Tibial nerve (tissue), 4 donors: ENCODE results near the gene CHN1. TPM values are rescaled to one million over a fixed set of nuclear protein-coding genes. Genes with fewer than 3 reads are reported as not detected.
A peak's percentile ranks its signal among the peaks of the same experiment; 100 is the strongest.

Experiments used
- DNase-seq, 2 donors: peaks; one replicate each; pipeline ENCODE4 v3.0.0-alpha.2; 2019; ENCODE audit warnings: low spot score in 2 of 2
- H3K27ac ChIP-seq, 4 donors: fragments of 200-600 bp; sonication (generic) in 3 of 4; one replicate each; pipeline ENCODE4 v1.5.1; 2017 to 2019; ENCODE audit warnings: mild to moderate bottlenecking in 1 of 4
- H3K27me3 ChIP-seq, 2 donors: fragments of 200-600 bp; sonication (generic) in 1 of 2; one replicate each; pipeline versions ENCODE4 v1.5.1 to v1.6.0; 2017 to 2019
- H3K36me3 ChIP-seq, 3 donors: fragments of 200-600 bp; sonication (generic); one replicate each; pipeline ENCODE4 v1.5.1; 2018 to 2019
- H3K4me1 ChIP-seq, 4 donors: fragments of 200-600 bp; sonication (generic) in 3 of 4; one replicate each; pipeline ENCODE4 v1.5.1; 2017 to 2019
- H3K4me3 ChIP-seq, 4 donors: fragments of 200-600 bp; sonication (generic) in 3 of 4; one replicate each; pipeline ENCODE4 v1.5.1; 2017 to 2019; ENCODE audit warnings: mild to moderate bottlenecking in 1 of 4, moderate library complexity in 1 of 4
- H3K9me3 ChIP-seq, 4 donors: fragments of 200-600 bp; sonication (generic) in 3 of 4; one replicate each; pipeline ENCODE4 v1.5.1; 2017 to 2019
- EP300 ChIP-seq, 2 donors: sonication (generic); formaldehyde crosslinking; IDR thresholded peaks; one replicate each; pipeline ENCODE4 v1.6.1; 2017; ENCODE audit warnings: antibody characterized with exemption in 2 of 2, mild to moderate bottlenecking in 1 of 2
- POLR2A ChIP-seq, 2 donors: fragments of 450-650 bp; IDR thresholded peaks; one replicate each; pipeline ENCODE4 v1.6.1; 2017; ENCODE audit warnings: antibody characterized with exemption in 2 of 2, mild to moderate bottlenecking in 2 of 2, moderate library complexity in 2 of 2
- WGBS, 2 donors: methylation state at CpG; one replicate each; pipeline ENCODE4 v1.1.5; 2018; 5-methylcytosine and 5-hydroxymethylcytosine counted together
- total RNA-seq, 4 donors: library from RNA; depleted of rRNA; stranded (reverse); fragments of >200 nt; gene quantifications; one replicate each; pipeline ENCODE4 v1.1.0, GENCODE V29; 2016
- TF ChIP-seq, protein P1 (sequence below), 5 experiments: fragments of 200-600 bp in 3 of 5; fragments of 450-650 bp in 2 of 5; sonication (generic) in 3 of 5; IDR thresholded peaks; one replicate each; pipeline ENCODE4 v1.5.1; 2016 to 2019; ENCODE audit warnings: antibody characterized with exemption in 5 of 5, mild to moderate bottlenecking in 3 of 5, moderate library complexity in 2 of 5

The CHN1 gene
- total RNA-seq, 4 donors from 2014 or later = 17.3 to 27.2 (median 23.8) TPM

DNA sequence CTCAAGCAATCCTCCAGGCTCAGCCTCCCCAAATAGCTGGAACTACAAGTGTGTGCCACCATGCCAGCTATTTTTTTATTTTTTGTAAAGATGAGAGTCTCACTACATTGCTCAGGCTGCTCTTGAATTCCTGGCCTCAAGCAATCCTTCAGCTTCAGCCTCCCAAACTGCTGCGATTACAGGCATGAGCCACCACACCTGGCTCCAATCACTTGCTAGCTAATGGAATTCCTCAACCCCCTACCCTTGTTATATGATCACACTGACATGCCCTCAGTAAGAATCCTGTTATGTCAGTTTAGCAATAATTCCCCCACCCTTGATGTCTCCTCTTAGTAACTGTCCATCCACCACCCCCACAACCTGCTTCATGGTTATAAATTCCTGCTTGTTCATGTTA, 12.3 kb downstream of the CHN1 start:
- no peak for DNase-seq
- Histone ChIP-seq H3K27ac (no peak overlapping the region), H3K4me1 (peaks cover 0 to 12% (median 0%) of the 10 kb centered on the region in 4 donors), H3K4me3 (no peak overlapping the region), H3K9me3 (no peaks in the 10 kb centered on the region), H3K36me3 (no peaks in the 10 kb centered on the region), H3K27me3 (no peaks in the 10 kb centered on the region)
- 90 to 100% methylated on average over 1 of the region's 1 CpG for WGBS, 2 donors
- TF ChIP-seq, protein P1, sequence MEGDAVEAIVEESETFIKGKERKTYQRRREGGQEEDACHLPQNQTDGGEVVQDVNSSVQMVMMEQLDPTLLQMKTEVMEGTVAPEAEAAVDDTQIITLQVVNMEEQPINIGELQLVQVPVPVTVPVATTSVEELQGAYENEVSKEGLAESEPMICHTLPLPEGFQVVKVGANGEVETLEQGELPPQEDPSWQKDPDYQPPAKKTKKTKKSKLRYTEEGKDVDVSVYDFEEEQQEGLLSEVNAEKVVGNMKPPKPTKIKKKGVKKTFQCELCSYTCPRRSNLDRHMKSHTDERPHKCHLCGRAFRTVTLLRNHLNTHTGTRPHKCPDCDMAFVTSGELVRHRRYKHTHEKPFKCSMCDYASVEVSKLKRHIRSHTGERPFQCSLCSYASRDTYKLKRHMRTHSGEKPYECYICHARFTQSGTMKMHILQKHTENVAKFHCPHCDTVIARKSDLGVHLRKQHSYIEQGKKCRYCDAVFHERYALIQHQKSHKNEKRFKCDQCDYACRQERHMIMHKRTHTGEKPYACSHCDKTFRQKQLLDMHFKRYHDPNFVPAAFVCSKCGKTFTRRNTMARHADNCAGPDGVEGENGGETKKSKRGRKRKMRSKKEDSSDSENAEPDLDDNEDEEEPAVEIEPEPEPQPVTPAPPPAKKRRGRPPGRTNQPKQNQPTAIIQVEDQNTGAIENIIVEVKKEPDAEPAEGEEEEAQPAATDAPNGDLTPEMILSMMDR (IDR thresholded peaks at IDR 0.05) = no peak
- TF ChIP-seq POLR2A (IDR thresholded peaks at IDR 0.05) (no peak), EP300 (IDR thresholded peaks at IDR 0.05) (no peak)

DNA sequence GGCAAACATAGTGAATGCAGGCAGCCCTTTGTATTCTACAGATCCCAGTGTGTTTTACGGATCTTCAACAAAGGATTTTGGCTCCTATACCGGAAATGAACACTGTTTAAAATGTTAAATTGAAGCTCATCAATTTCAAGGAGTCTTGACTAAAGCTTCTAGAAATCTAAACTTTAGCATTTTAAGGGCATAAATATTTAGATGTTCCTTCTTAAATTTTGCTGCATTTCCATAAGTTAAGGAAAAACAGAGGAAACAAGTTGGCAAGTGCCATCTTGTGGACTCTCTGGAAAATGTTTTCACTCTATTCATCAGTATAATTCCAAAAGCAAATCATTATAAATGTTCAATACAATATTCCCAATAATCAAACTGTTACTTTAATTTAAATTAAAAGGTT, 19.6 kb downstream of the CHN1 start:
- Histone ChIP-seq H3K27ac (no peak overlapping the region), H3K9me3 (no peaks in the 10 kb centered on the region), H3K4me3 (no peak overlapping the region), H3K4me1 (peaks cover 0 to 2% (median 0%) of the 10 kb centered on the region in 4 donors), H3K27me3 (no peaks in the 10 kb centered on the region), H3K36me3 (no peaks in the 10 kb centered on the region)
- WGBS, 2 donors = 42 to 44% methylated on average over 2 of the region's 2 CpGs
- TF ChIP-seq POLR2A (IDR thresholded peaks at IDR 0.05) = no peak
- TF ChIP-seq, protein P1 (IDR thresholded peaks at IDR 0.05) = peak; percentile 38 to 66 (median 46)
- TF ChIP-seq EP300 (IDR thresholded peaks at IDR 0.05) = no peak
- no peak for DNase-seq

DNA sequence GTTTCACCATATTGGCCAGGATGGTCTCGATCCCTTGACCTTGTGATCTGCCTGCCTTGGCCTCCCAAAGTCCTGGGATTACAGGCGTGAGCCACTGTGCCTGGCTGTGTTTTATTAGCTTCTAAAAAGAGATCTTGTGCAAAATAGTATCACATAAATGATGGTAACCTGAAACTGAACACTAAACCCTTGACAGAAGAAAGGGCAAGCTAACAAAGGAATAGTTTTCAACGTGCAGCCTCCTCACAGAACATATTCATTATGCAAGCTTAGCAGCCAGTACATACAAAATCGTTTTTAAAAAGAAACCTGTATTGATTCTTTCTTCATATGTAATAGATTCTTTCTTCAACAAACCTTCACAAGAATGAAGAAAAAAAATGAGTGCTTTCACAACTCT, 20.6 kb downstream of the CHN1 start:
- H3K4me3 ChIP-seq = no peak overlapping the region
- WGBS, 2 donors = 57 to 63% methylated on average over 4 of the region's 4 CpGs
- no peak for DNase-seq
- no peak overlapping the region for H3K27ac ChIP-seq
- no peaks in the 10 kb centered on the region for H3K27me3 ChIP-seq
- no peaks in the 10 kb centered on the region for H3K9me3 ChIP-seq
- no peak for TF ChIP-seq EP300 (IDR thresholded peaks at IDR 0.05)
- TF ChIP-seq, protein P1 (IDR thresholded peaks at IDR 0.05) = no peak
- no peak for TF ChIP-seq POLR2A (IDR thresholded peaks at IDR 0.05)
- no peaks in the 10 kb centered on the region for H3K36me3 ChIP-seq
- no peaks in the 10 kb centered on the region for H3K4me1 ChIP-seq

DNA sequence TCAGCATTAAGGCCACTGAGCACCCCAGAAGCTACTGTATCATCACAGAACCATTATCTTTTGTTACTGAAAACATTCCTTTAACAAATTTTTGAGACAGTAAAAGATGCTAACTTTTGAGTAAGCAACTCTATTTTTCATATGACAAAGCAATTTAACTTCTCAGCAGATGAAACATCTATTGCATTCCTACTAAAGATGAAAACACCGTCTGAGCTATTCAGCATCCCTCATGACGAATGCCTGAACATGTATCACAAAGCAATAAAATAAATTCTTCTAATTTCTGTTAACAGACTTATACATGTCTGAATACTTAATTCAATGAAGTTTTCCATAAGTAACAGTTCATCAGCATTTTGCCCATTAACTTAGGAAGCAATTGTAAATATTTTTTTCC, 23.9 kb downstream of the CHN1 start:
- Histone ChIP-seq H3K4me3 (no peak overlapping the region), H3K36me3 (no peaks in the 10 kb centered on the region), H3K27ac (no peak overlapping the region), H3K4me1 (no peaks in the 10 kb centered on the region), H3K27me3 (no peaks in the 10 kb centered on the region), H3K9me3 (no peaks in the 10 kb centered on the region)
- TF ChIP-seq, protein P1 (IDR thresholded peaks at IDR 0.05) = no peak
- TF ChIP-seq POLR2A (IDR thresholded peaks at IDR 0.05) (no peak), EP300 (IDR thresholded peaks at IDR 0.05) (no peak)
- 73 to 80% methylated on average over 2 of the region's 2 CpGs for WGBS, 2 donors
- DNase-seq = no peak

DNA sequence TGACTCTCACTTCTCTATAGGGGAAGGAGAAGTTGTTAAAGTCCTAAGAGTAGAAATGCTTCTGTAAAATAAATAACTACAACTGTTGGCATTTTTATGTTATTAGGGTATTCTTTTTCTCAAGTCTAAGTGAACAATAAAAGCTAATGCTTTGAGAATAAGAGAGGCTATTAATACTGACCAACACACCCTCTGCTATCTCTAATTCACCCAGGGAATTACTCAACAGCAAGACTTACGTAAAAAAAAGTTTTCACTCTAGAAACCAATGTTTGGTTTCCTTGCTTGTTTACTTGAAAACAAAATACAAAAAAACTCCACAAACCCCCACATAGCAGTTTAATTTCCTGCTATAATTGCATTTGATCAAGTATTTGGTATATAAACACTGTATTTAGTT, 25.2 kb downstream of the CHN1 start:
- H3K27ac ChIP-seq = no peak overlapping the region
- H3K9me3 ChIP-seq = no peaks in the 10 kb centered on the region
- no peak overlapping the region for H3K4me3 ChIP-seq
- no peak for TF ChIP-seq POLR2A (IDR thresholded peaks at IDR 0.05)
- H3K27me3 ChIP-seq = no peaks in the 10 kb centered on the region
- no peaks in the 10 kb centered on the region for H3K36me3 ChIP-seq
- DNase-seq = no peak
- H3K4me1 ChIP-seq = no peaks in the 10 kb centered on the region
- 71 to 86% methylated on average over 1 of the region's 1 CpG for WGBS, 2 donors

DNA sequence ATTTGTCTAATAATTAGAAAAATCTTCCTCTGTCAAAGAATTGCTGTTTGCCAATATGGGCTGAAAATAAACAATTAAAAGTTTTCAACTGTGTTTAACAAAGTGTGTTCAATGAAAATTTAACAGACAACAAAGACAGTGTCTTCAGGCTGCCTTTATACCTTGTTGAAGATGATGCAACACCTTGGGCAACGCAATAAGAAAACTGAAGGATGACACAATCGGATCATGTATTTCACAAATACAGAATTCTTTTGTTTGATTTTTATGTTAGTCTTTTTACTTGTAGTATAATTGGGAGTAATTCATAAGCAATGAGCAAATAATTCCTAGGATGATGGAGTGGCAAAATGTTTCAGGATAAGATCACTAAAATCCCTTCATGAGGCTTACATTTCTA, 27.8 kb downstream of the CHN1 start:
- 94% methylated on average over 2 of the region's 2 CpGs for WGBS, 2 donors
- H3K27me3 ChIP-seq = no peaks in the 10 kb centered on the region
- H3K27ac ChIP-seq = no peak overlapping the region
- no peak overlapping the region for H3K4me3 ChIP-seq
- H3K36me3 ChIP-seq = no peaks in the 10 kb centered on the region
- no peaks in the 10 kb centered on the region for H3K9me3 ChIP-seq
- DNase-seq = no peak
- TF ChIP-seq POLR2A (IDR thresholded peaks at IDR 0.05) (no peak), EP300 (IDR thresholded peaks at IDR 0.05) (no peak)
- TF ChIP-seq, protein P1 (IDR thresholded peaks at IDR 0.05) = no peak
- peaks cover 0 to 2% (median 0%) of the 10 kb centered on the region in 4 donors for H3K4me1 ChIP-seq
